Stimulated activated CD4-positive, alpha-beta T cell treated with anti-CD3 and anti-CD28 coated beads, Interleukin-12 subunit alpha, Interleukin-12 subunit beta, amount 100 ng/mL, for 4 hours (primary cell): ENCODE data around the gene HAUS7.

Experiments used
- DNase-seq: peaks from one replicate; pipeline ENCODE4 v3.0.0-alpha.2; 2020

The HAUS7 gene

GRCh38 chrX:153498453-153498852, 28.1 kb upstream of the HAUS7 start:
- no peak for DNase-seq

- no peak for DNase-seq
Observed at GRCh38 chrX:153496590-153496959, 26.2 kb upstream of the HAUS7 start.

- DNase-seq, result no peak
Observed at GRCh38 chrX:153495903-153496589, 25.7 kb upstream of the HAUS7 start.

GRCh38 chrX:153495362-153495751, 25.0 kb upstream of the HAUS7 start:
- no peak for DNase-seq

- no peak for DNase-seq
Observed at GRCh38 chrX:153494541-153495361, 24.4 kb upstream of the HAUS7 start, which contains the start of gene BGN. TSS of gene BGN (plus strand) at chrX:153494980. CDS start at chrX:153504632, 9,652 bp downstream.

- no peak for DNase-seq
Observed at GRCh38 chrX:153494061-153494460, 23.7 kb upstream of the HAUS7 start.

GRCh38 chrX:153493085-153493484, 22.7 kb upstream of the HAUS7 start:
- DNase-seq, result no peak

- DNase-seq, result no peak
Observed at GRCh38 chrX:153492543-153492942, 22.2 kb upstream of the HAUS7 start.

GRCh38 chrX:153491918-153492317, 21.5 kb upstream of the HAUS7 start:
- DNase-seq, result no peak

- DNase-seq, result no peak
Observed at GRCh38 chrX:153491351-153491914, 21.1 kb upstream of the HAUS7 start.

- no peak for DNase-seq
Observed at GRCh38 chrX:153490217-153490930, 20.0 kb upstream of the HAUS7 start.

GRCh38 chrX:153488231-153488914, 18.0 kb upstream of the HAUS7 start:
- no peak for DNase-seq

- DNase-seq, result no peak
Observed at GRCh38 chrX:153487590-153488071, 17.3 kb upstream of the HAUS7 start.

GRCh38 chrX:153486171-153486570, 15.8 kb upstream of the HAUS7 start:
- no peak for DNase-seq

GRCh38 chrX:153485396-153486080, 15.2 kb upstream of the HAUS7 start:
- no peak for DNase-seq

- no peak for DNase-seq
Observed at GRCh38 chrX:153482376-153483015, 12.1 kb upstream of the HAUS7 start.

GRCh38 chrX:153481043-153481442, 10.7 kb upstream of the HAUS7 start:
- DNase-seq, result no peak

- no peak for DNase-seq
Observed at GRCh38 chrX:153478746-153479145, 8.4 kb upstream of the HAUS7 start.

- no peak for DNase-seq
Observed at GRCh38 chrX:153477901-153478300, 7.5 kb upstream of the HAUS7 start.

GRCh38 chrX:153477364-153477857, 7.0 kb upstream of the HAUS7 start:
- DNase-seq, result no peak

- DNase-seq, result no peak
Observed at GRCh38 chrX:153476666-153477363, 6.4 kb upstream of the HAUS7 start.
